ENCODE data around the gene STX17. TPM values are rescaled to one million over a fixed set of nuclear protein-coding genes. Genes with fewer than 3 reads are reported as not detected.

Gene STX17
- total and polyA plus RNA-seq, 12 donors, result 5.4 to 47.2 (median 29.1) TPM

- no peak for DNase-seq
- no peaks in the 10 kb centered on the region for H3K9me3 ChIP-seq (replicated peaks in 1 of 3)
- no peaks in the 10 kb centered on the region for H3K27me3 ChIP-seq
- H3K36me3 ChIP-seq (replicated peaks in 1 of 2), result peaks cover 0 to 1% of the 10 kb centered on the region in 2 donors
- no peak for TF ChIP-seq CTCF (IDR thresholded peaks at IDR 0.05)
- TF ChIP-seq POLR2A (IDR thresholded peaks at IDR 0.05), result no peak
- WGBS, 4 donors, result 88 to 96% (median 94%) methylated on average over 1 of the region's 1 CpG
- no peak overlapping the region for H3K27ac ChIP-seq
- no peak overlapping the region for H3K4me3 ChIP-seq
- intact Hi-C loops (cut with DNase I), result no loop called here
- H3K4me1 ChIP-seq (replicated peaks in 1 of 2), result no peaks in the 10 kb centered on the region
These were observed 56.3 kb downstream of the STX17 start for GRCh38 chr9:99962680-99963261.

GRCh38 chr9:99964336-99964735 is 57.9 kb downstream of the STX17 start:
- Histone ChIP-seq H3K4me1 (replicated peaks in 1 of 2) (no peaks in the 10 kb centered on the region), H3K27me3 (no peaks in the 10 kb centered on the region), H3K27ac (no peak overlapping the region), H3K4me3 (no peak overlapping the region), H3K36me3 (replicated peaks in 1 of 2) (peaks cover 0 to 14% of the 10 kb centered on the region in 2 donors), H3K9me3 (replicated peaks in 1 of 3) (no peaks in the 10 kb centered on the region)
- WGBS, 4 donors, result 89 to 100% (median 98%) methylated on average over 1 of the region's 1 CpG
- no peak for DNase-seq
- intact Hi-C loops (cut with DNase I), result no loop called here
- TF ChIP-seq CTCF (IDR thresholded peaks at IDR 0.05) (no peak), POLR2A (IDR thresholded peaks at IDR 0.05) (no peak)

- intact Hi-C loops (cut with DNase I), result no loop called here
- 94 to 98% (median 97%) methylated on average over 2 of the region's 2 CpGs for WGBS, 4 donors
- no peak for TF ChIP-seq CTCF (IDR thresholded peaks at IDR 0.05)
- no peak for TF ChIP-seq POLR2A (IDR thresholded peaks at IDR 0.05)
- DNase-seq, result no peak
- Histone ChIP-seq H3K27ac (no peak overlapping the region), H3K27me3 (no peaks in the 10 kb centered on the region), H3K4me3 (no peak overlapping the region), H3K9me3 (replicated peaks in 1 of 3) (no peaks in the 10 kb centered on the region), H3K4me1 (replicated peaks in 1 of 2) (no peaks in the 10 kb centered on the region), H3K36me3 (replicated peaks in 1 of 2) (peaks cover 0 to 14% of the 10 kb centered on the region in 2 donors)
These were observed 59.5 kb downstream of the STX17 start for GRCh38 chr9:99966001-99966400.

- Histone ChIP-seq H3K9me3 (replicated peaks in 1 of 3) (no peaks in the 10 kb centered on the region), H3K4me3 (no peak overlapping the region), H3K4me1 (replicated peaks in 1 of 2) (no peaks in the 10 kb centered on the region), H3K27ac (no peak overlapping the region), H3K36me3 (replicated peaks in 1 of 2) (peaks cover 0 to 14% of the 10 kb centered on the region in 2 donors), H3K27me3 (no peaks in the 10 kb centered on the region)
- intact Hi-C loops (cut with DNase I), result no loop called here
- TF ChIP-seq CTCF (IDR thresholded peaks at IDR 0.05) (no peak), POLR2A (IDR thresholded peaks at IDR 0.05) (no peak)
- DNase-seq, result peak in 4 of 7 donors; percentile 14 to 29 (median 19)
- 63 to 78% (median 69%) methylated on average over 2 of the region's 2 CpGs for WGBS, 4 donors
These were observed 60.3 kb downstream of the STX17 start for GRCh38 chr9:99966716-99967115.
